ENCODE results near the gene OPCML.

DNA sequence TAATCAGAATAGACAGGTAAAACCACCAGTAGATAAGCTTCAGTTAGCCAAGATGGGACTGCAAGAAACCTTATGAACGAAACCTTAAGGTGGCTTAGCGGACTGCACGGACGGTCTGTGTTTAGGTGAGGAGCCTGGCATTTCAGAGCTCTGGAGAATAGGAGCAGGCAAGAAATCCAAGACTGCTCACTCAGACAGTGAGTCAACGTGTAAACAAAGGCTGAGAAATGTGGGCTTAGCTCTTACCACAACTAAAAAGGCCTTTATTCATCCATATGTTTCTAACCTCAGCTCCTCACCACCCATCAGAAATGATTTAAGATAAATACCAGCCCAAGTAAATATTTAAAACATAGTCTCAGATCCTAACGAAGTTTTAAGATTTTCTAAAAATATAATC is 657.7 kb downstream of the OPCML start:
- TF ChIP-seq POLR2A (IDR thresholded peaks at IDR 0.05; ENCODE audit: low read depth) (no peak), POLR2AphosphoS5 (IDR thresholded peaks at IDR 0.05) (no peak), EP300 (IDR thresholded peaks at IDR 0.05) (no peak)
- TF ChIP-seq, protein P1, sequence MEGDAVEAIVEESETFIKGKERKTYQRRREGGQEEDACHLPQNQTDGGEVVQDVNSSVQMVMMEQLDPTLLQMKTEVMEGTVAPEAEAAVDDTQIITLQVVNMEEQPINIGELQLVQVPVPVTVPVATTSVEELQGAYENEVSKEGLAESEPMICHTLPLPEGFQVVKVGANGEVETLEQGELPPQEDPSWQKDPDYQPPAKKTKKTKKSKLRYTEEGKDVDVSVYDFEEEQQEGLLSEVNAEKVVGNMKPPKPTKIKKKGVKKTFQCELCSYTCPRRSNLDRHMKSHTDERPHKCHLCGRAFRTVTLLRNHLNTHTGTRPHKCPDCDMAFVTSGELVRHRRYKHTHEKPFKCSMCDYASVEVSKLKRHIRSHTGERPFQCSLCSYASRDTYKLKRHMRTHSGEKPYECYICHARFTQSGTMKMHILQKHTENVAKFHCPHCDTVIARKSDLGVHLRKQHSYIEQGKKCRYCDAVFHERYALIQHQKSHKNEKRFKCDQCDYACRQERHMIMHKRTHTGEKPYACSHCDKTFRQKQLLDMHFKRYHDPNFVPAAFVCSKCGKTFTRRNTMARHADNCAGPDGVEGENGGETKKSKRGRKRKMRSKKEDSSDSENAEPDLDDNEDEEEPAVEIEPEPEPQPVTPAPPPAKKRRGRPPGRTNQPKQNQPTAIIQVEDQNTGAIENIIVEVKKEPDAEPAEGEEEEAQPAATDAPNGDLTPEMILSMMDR (IDR thresholded peaks at IDR 0.05), result no peak

Data from esophagus muscularis mucosa (tissue), 4 donors.